ENCODE data around the gene ECD. TPM values are rescaled to one million over a fixed set of nuclear protein-coding genes. Genes with fewer than 3 reads are reported as not detected.

The ECD gene
- 42.8 TPM for polyA plus RNA-seq (ENCODE audit: insufficient read length)
- long read RNA-seq, donor 1, transcript ECD-201 (14 exons, 3,069 nt), result major isoform, 7 of 15 reads
- long read RNA-seq, donor 1, partial matches to known transcripts, result 8 of 15 reads
- long read RNA-seq, donor 1, other reads (novel, unspliced or antisense), result 0 of 15 reads
- long read RNA-seq, donor 2, transcript ECD-201 (14 exons, 3,069 nt), result major isoform, 8 of 13 reads
- long read RNA-seq, donor 2, partial matches to known transcripts, result 5 of 13 reads
- long read RNA-seq, donor 2, other reads (novel, unspliced or antisense), result 0 of 13 reads
- long read RNA-seq, donor 3, partial matches to known transcripts, result 0 of 3 reads
- long read RNA-seq, donor 3, other reads (novel, unspliced or antisense), result 0 of 3 reads
- long read RNA-seq, donor 4, result 0 reads
- long read RNA-seq, donor 5, transcript ECD-201 (14 exons, 3,069 nt), result major isoform, 11 of 11 reads
- long read RNA-seq, donor 5, partial matches to known transcripts, result 0 of 11 reads
- long read RNA-seq, donor 5, other reads (novel, unspliced or antisense), result 0 of 11 reads
- long read RNA-seq, donor 6, transcript ECD-201 (14 exons, 3,069 nt), result major isoform, 6 of 11 reads
- long read RNA-seq, donor 6, partial matches to known transcripts, result 5 of 11 reads
- long read RNA-seq, donor 6, other reads (novel, unspliced or antisense), result 0 of 11 reads
- long read RNA-seq, donor 7, transcript ECD-201 (14 exons, 3,069 nt), result major isoform, 9 of 15 reads
- long read RNA-seq, donor 7, partial matches to known transcripts, result 6 of 15 reads
- long read RNA-seq, donor 7, other reads (novel, unspliced or antisense), result 0 of 15 reads
- long read RNA-seq, donor 8, transcript ECD-201 (14 exons, 3,069 nt), result major isoform, 6 of 6 reads
- long read RNA-seq, donor 8, partial matches to known transcripts, result 0 of 6 reads
- long read RNA-seq, donor 8, other reads (novel, unspliced or antisense), result 0 of 6 reads

GRCh38 chr10:73167783-73168464 lies at the start of gene ECD, which contains the start of gene FAM149B1:
Gene ECD, minus strand, starts transcription at chr10:73168008. Its CDS starts 4,071 bp downstream, at chr10:73163937.
Gene FAM149B1, plus strand, starts transcription at chr10:73168119. Its CDS starts 221 bp downstream, at chr10:73168340.
- DNase-seq, result peak; percentile 96

- DNase-seq, result no peak
Observed at GRCh38 chr10:73215749-73216148, 47.9 kb upstream of the ECD start.

GRCh38 chr10:73211106-73211811 lies 43.5 kb upstream of the ECD start:
- no peak for DNase-seq

- no peak for DNase-seq
Observed at GRCh38 chr10:73210395-73211105, 42.7 kb upstream of the ECD start.

GRCh38 chr10:73209705-73210104 lies 41.9 kb upstream of the ECD start:
- DNase-seq, result peak; percentile 7

GRCh38 chr10:73207883-73208282 lies 40.1 kb upstream of the ECD start:
- no peak for DNase-seq

- DNase-seq, result no peak
Observed at GRCh38 chr10:73206385-73206784, 38.6 kb upstream of the ECD start.

- no peak for DNase-seq
Observed at GRCh38 chr10:73205890-73206289, 38.1 kb upstream of the ECD start.

- no peak for DNase-seq
Observed at GRCh38 chr10:73205081-73205480, 37.3 kb upstream of the ECD start.

- DNase-seq, result no peak
Observed at GRCh38 chr10:73190188-73190587, 22.4 kb upstream of the ECD start.

- DNase-seq, result no peak
Observed at GRCh38 chr10:73186266-73186665, 18.5 kb upstream of the ECD start.

- DNase-seq, result no peak
Observed at GRCh38 chr10:73183667-73184281, 16.0 kb upstream of the ECD start.

- DNase-seq, result no peak
Observed at GRCh38 chr10:73182568-73182967, 14.8 kb upstream of the ECD start.

- DNase-seq, result no peak
Observed at GRCh38 chr10:73174148-73174925, 6.5 kb upstream of the ECD start.

- DNase-seq, result no peak
Observed at GRCh38 chr10:73172867-73173266, 5.1 kb upstream of the ECD start.

- DNase-seq, result no peak
Observed at GRCh38 chr10:73169320-73169719, 1.5 kb upstream of the ECD start.

GRCh38 chr10:73168465-73168803 lies 626 bp upstream of the ECD start:
- DNase-seq, result no peak

- no peak for DNase-seq
Observed at GRCh38 chr10:73167458-73167782, 388 bp downstream of the ECD start.

GRCh38 chr10:73166972-73167371 lies 836 bp downstream of the ECD start:
- DNase-seq, result no peak

- no peak for DNase-seq
Observed at GRCh38 chr10:73163096-73163495, 4.7 kb downstream of the ECD start.
